SJSA1 (cell line): ENCODE data around the gene PDLIM3. TPM values are rescaled to one million over a fixed set of nuclear protein-coding genes. Genes with fewer than 3 reads are reported as not detected.
"Not testable (repeated sequence)": the region's sequence is repeated elsewhere in the genome, so short reads cannot be mapped to it uniquely, and the experiment has no call there.

ENCODE experiments used
- DNase-seq, 2 experiments: peaks; one replicate each; pipeline ENCODE4 v3.0.0-alpha.2; 2015 to 2020; ENCODE audit warnings: low spot score in 2 of 2, low read depth in 1 of 2
- H3K27ac ChIP-seq: fragments of 250-450 bp; sonication (Bioruptor Pico); 2 replicates; pipeline ENCODE4 v1.5.1; 2020; ENCODE audit warnings: mild to moderate bottlenecking, moderate library complexity
- H3K27me3 ChIP-seq: fragments of 250-450 bp; sonication (Bioruptor Pico); replicated peaks from 2 replicates; pipeline ENCODE4 v1.5.1; 2020; ENCODE audit warnings: mild to moderate bottlenecking, moderate library complexity
- H3K36me3 ChIP-seq: fragments of 250-450 bp; sonication (Bioruptor Pico); 2 replicates; pipeline ENCODE4 v1.5.1; 2020; ENCODE audit warnings: mild to moderate bottlenecking
- H3K4me1 ChIP-seq: fragments of 250-450 bp; sonication (Bioruptor Pico); replicated peaks from 2 replicates; pipeline ENCODE4 v1.6.1; 2021; ENCODE audit warnings: mild to moderate bottlenecking
- H3K4me3 ChIP-seq: fragments of 250-450 bp; sonication (Bioruptor Pico); 2 replicates; pipeline ENCODE4 v1.5.1; 2020; ENCODE audit warnings: mild to moderate bottlenecking
- H3K9me3 ChIP-seq: fragments of 250-450 bp; sonication (Bioruptor Pico); replicated peaks from 2 replicates; pipeline ENCODE4 v1.5.1; 2020; ENCODE audit warnings: mild to moderate bottlenecking
- total RNA-seq: library from RNA; depleted of rRNA; stranded (reverse); fragments of >200 nt; shearing (Covaris generic); gene quantifications from 2 replicates; pipeline ENCODE4 v1.2.3, GENCODE V29; 2014

The PDLIM3 gene
- total RNA-seq, 1 experiment from 2014 or later = 157 TPM

GRCh38 chr4:185522451-185522850 is 12.9 kb downstream of the PDLIM3 start:
- Histone ChIP-seq H3K4me3 (no peak overlapping the region), H3K36me3 (peaks cover 51% of the 10 kb centered on the region), H3K4me1 (no peaks in the 10 kb centered on the region), H3K27me3 (no peaks in the 10 kb centered on the region), H3K9me3 (no peaks in the 10 kb centered on the region), H3K27ac (no peak overlapping the region)
- no peak for DNase-seq

- peaks cover 52% of the 10 kb centered on the region for H3K36me3 ChIP-seq
- no peaks in the 10 kb centered on the region for H3K9me3 ChIP-seq
- no peaks in the 10 kb centered on the region for H3K4me1 ChIP-seq
- no peak overlapping the region for H3K27ac ChIP-seq
- no peaks in the 10 kb centered on the region for H3K27me3 ChIP-seq
- H3K4me3 ChIP-seq = no peak overlapping the region
- no peak for DNase-seq
Measured at GRCh38 chr4:185520119-185520518, 15.2 kb downstream of the PDLIM3 start.

- DNase-seq = no peak
- no peak overlapping the region for H3K4me3 ChIP-seq
- no peaks in the 10 kb centered on the region for H3K9me3 ChIP-seq
Measured at GRCh38 chr4:185518494-185518893, 16.8 kb downstream of the PDLIM3 start.

GRCh38 chr4:185518069-185518468 is 17.2 kb downstream of the PDLIM3 start:
- H3K27ac ChIP-seq = no peak overlapping the region
- H3K27me3 ChIP-seq = no peaks in the 10 kb centered on the region
- H3K4me3 ChIP-seq = no peak overlapping the region
- H3K9me3 ChIP-seq = no peaks in the 10 kb centered on the region
- DNase-seq = no peak
- no peaks in the 10 kb centered on the region for H3K4me1 ChIP-seq
- peaks cover 48% of the 10 kb centered on the region for H3K36me3 ChIP-seq

More at GRCh38 chr4:185518494-185518893, 16.8 kb downstream of the PDLIM3 start:
- H3K36me3 ChIP-seq = peaks cover 49% of the 10 kb centered on the region
- H3K27ac ChIP-seq = no peak overlapping the region
- no peaks in the 10 kb centered on the region for H3K27me3 ChIP-seq
- no peaks in the 10 kb centered on the region for H3K4me1 ChIP-seq

GRCh38 chr4:185515248-185515647 is 20.1 kb downstream of the PDLIM3 start:
- Histone ChIP-seq H3K27me3 (no peaks in the 10 kb centered on the region), H3K4me3 (no peak overlapping the region), H3K4me1 (no peaks in the 10 kb centered on the region), H3K36me3 (peaks cover 30% of the 10 kb centered on the region), H3K9me3 (no peaks in the 10 kb centered on the region), H3K27ac (no peak overlapping the region)
- no peak for DNase-seq

GRCh38 chr4:185514182-185514697 is 21.1 kb downstream of the PDLIM3 start:
- H3K4me1 ChIP-seq = no peaks in the 10 kb centered on the region
- H3K27ac ChIP-seq = no peak overlapping the region
- no peak for DNase-seq
- H3K4me3 ChIP-seq = no peak overlapping the region
- no peaks in the 10 kb centered on the region for H3K9me3 ChIP-seq
- H3K36me3 ChIP-seq = peaks cover 24% of the 10 kb centered on the region
- H3K27me3 ChIP-seq = no peaks in the 10 kb centered on the region

GRCh38 chr4:185513489-185514181 is 21.7 kb downstream of the PDLIM3 start:
- Histone ChIP-seq H3K4me3 (no peak overlapping the region), H3K9me3 (no peaks in the 10 kb centered on the region), H3K27ac (no peak overlapping the region), H3K27me3 (no peaks in the 10 kb centered on the region), H3K4me1 (no peaks in the 10 kb centered on the region), H3K36me3 (peaks cover 23% of the 10 kb centered on the region)
- DNase-seq = no peak

- H3K27ac ChIP-seq = no peak overlapping the region
Measured at GRCh38 chr4:185512516-185512915, 22.8 kb downstream of the PDLIM3 start.

GRCh38 chr4:185511243-185511642 is 24.1 kb downstream of the PDLIM3 start:
- not testable (repeated sequence) for H3K4me3 ChIP-seq, H3K4me1 ChIP-seq, H3K27me3 ChIP-seq, H3K27ac ChIP-seq, DNase-seq, H3K9me3 ChIP-seq
- H3K36me3 ChIP-seq = peaks cover 10% of the 10 kb centered on the region

More at GRCh38 chr4:185512516-185512915, 22.8 kb downstream of the PDLIM3 start:
- no peaks in the 10 kb centered on the region for H3K27me3 ChIP-seq
- DNase-seq = no peak
- H3K36me3 ChIP-seq = peaks cover 16% of the 10 kb centered on the region
- no peak overlapping the region for H3K4me3 ChIP-seq
- no peaks in the 10 kb centered on the region for H3K9me3 ChIP-seq
- H3K4me1 ChIP-seq = no peaks in the 10 kb centered on the region

GRCh38 chr4:185510806-185511205 is 24.5 kb downstream of the PDLIM3 start:
- Histone ChIP-seq H3K4me3 (no peak overlapping the region), H3K27me3 (no peaks in the 10 kb centered on the region), H3K4me1 (no peaks in the 10 kb centered on the region), H3K27ac (no peak overlapping the region), H3K9me3 (no peaks in the 10 kb centered on the region), H3K36me3 (peaks cover 10% of the 10 kb centered on the region)
- DNase-seq = no peak

GRCh38 chr4:185508181-185508580 is 27.1 kb downstream of the PDLIM3 start:
- no peak overlapping the region for H3K4me3 ChIP-seq
- no peaks in the 10 kb centered on the region for H3K4me1 ChIP-seq
- H3K27me3 ChIP-seq = no peaks in the 10 kb centered on the region
- no peak overlapping the region for H3K27ac ChIP-seq
- DNase-seq = no peak
- peaks cover 15% of the 10 kb centered on the region for H3K36me3 ChIP-seq
- no peaks in the 10 kb centered on the region for H3K9me3 ChIP-seq

- H3K27ac ChIP-seq = no peak overlapping the region
- H3K4me3 ChIP-seq = no peak overlapping the region
- no peaks in the 10 kb centered on the region for H3K9me3 ChIP-seq
- no peaks in the 10 kb centered on the region for H3K27me3 ChIP-seq
- H3K4me1 ChIP-seq = no peaks in the 10 kb centered on the region
- DNase-seq = no peak
- peaks cover 22% of the 10 kb centered on the region for H3K36me3 ChIP-seq
Measured at GRCh38 chr4:185506422-185506821, 28.9 kb downstream of the PDLIM3 start.

GRCh38 chr4:185504098-185505047 is 30.9 kb downstream of the PDLIM3 start:
- Histone ChIP-seq H3K9me3 (no peaks in the 10 kb centered on the region), H3K36me3 (peaks cover 29% of the 10 kb centered on the region), H3K27ac (no peak overlapping the region), H3K27me3 (no peaks in the 10 kb centered on the region), H3K4me1 (no peaks in the 10 kb centered on the region), H3K4me3 (no peak overlapping the region)
- DNase-seq = no peak

GRCh38 chr4:185502386-185502785 is 32.9 kb downstream of the PDLIM3 start:
- H3K9me3 ChIP-seq = no peaks in the 10 kb centered on the region
- H3K4me3 ChIP-seq = no peak overlapping the region
- no peaks in the 10 kb centered on the region for H3K4me1 ChIP-seq
- no peaks in the 10 kb centered on the region for H3K27me3 ChIP-seq
- DNase-seq = no peak
- peaks cover 29% of the 10 kb centered on the region for H3K36me3 ChIP-seq
- H3K27ac ChIP-seq = no peak overlapping the region
